Subcutaneous adipose tissue (tissue), 4 donors: ENCODE measurements around the gene ZNF628. TPM values are rescaled to one million over a fixed set of nuclear protein-coding genes. Genes with fewer than 3 reads are reported as not detected.

ENCODE experiments used
- CTCF ChIP-seq: fragments of 450-650 bp; IDR thresholded peaks from one replicate; pipeline ENCODE4 v1.5.1; 2016; ENCODE audit warnings: low read depth, mild to moderate bottlenecking, control low read depth, antibody characterized with exemption, moderate library complexity
- total RNA-seq, 4 donors: library from RNA; depleted of rRNA; stranded (reverse); fragments of >200 nt; gene quantifications; one replicate each; pipeline ENCODE4 v1.1.0, GENCODE V29; 2016

ZNF628 gene
- total RNA-seq, 4 donors from 2014 or later, result 0.88 to 2.6 (median 2.3) TPM

GRCh38 chr19:55483706-55484592 lies 7.5 kb downstream of the ZNF628 start:
- no peak for TF ChIP-seq CTCF

GRCh38 chr19:55484593-55485438 lies 8.4 kb downstream of the ZNF628 start, which contains the start of gene NAT14:
TSS of gene NAT14 (plus strand) at chr19:55485188. CDS start at chr19:55485709, 521 bp downstream.
- no peak for TF ChIP-seq CTCF

GRCh38 chr19:55485439-55486011 lies 9.1 kb downstream of the ZNF628 start:
- no peak for TF ChIP-seq CTCF

- TF ChIP-seq CTCF, result no peak
These were observed 9.9 kb downstream of the ZNF628 start for GRCh38 chr19:55486043-55486970.

GRCh38 chr19:55486971-55487923 lies 10.8 kb downstream of the ZNF628 start:
- no peak for TF ChIP-seq CTCF
